Esophagus muscularis mucosa (tissue), 4 donors: ENCODE data around the gene TAX1BP3. TPM values are rescaled to one million over a fixed set of nuclear protein-coding genes. Genes with fewer than 3 reads are reported as not detected.
A peak's percentile ranks its signal among the peaks of the same experiment; 100 is the strongest.
"Not testable (repeated sequence)": the region's sequence is repeated elsewhere in the genome, so short reads cannot be mapped to it uniquely, and the experiment has no call there.

Source experiments
- DNase-seq: peaks from one replicate; pipeline ENCODE4 v3.0.0-alpha.2; 2017; ENCODE audit errors: extremely low spot score
- H3K27ac ChIP-seq, 4 donors: fragments of 200-600 bp; sonication (generic); replicated peaks in 1 of 4; 1 replicate in 3 of 4; 2 replicates in 1 of 4; pipeline ENCODE4 v1.5.1; 2016 to 2019; ENCODE audit warnings: mild to moderate bottlenecking in 1 of 4
- H3K27me3 ChIP-seq, 4 donors: fragments of 200-600 bp; sonication (generic); one replicate each; pipeline versions ENCODE4 v1.5.1 to v1.6.0; 2016 to 2019
- H3K36me3 ChIP-seq, 4 donors: fragments of 200-600 bp; sonication (generic); one replicate each; pipeline ENCODE4 v1.5.1; 2016 to 2019
- H3K4me1 ChIP-seq, 4 donors: fragments of 200-600 bp; sonication (generic); one replicate each; pipeline ENCODE4 v1.5.1; 2016 to 2019
- H3K4me3 ChIP-seq, 4 donors: fragments of 200-600 bp; sonication (generic); 1 replicate in 2 of 4; 2 replicates in 2 of 4; pipeline ENCODE4 v1.5.1; 2016 to 2019; ENCODE audit warnings: mild to moderate bottlenecking in 4 of 4, moderate library complexity in 1 of 4
- H3K9me3 ChIP-seq, 4 donors: fragments of 200-600 bp; sonication (generic); 1 replicate in 3 of 4; 2 replicates in 1 of 4; pipeline ENCODE4 v1.5.1; 2016 to 2019
- EP300 ChIP-seq: sonication (generic); formaldehyde crosslinking; IDR thresholded peaks from one replicate; pipeline ENCODE4 v1.6.1; 2017; ENCODE audit warnings: antibody characterized with exemption
- POLR2A ChIP-seq: fragments of 450-650 bp; IDR thresholded peaks from one replicate; pipeline ENCODE4 v1.6.1; 2017; ENCODE audit warnings: antibody characterized with exemption, moderate library complexity, mild to moderate bottlenecking, low read depth
- POLR2AphosphoS5 ChIP-seq, 2 donors: sonication (generic); formaldehyde crosslinking; IDR thresholded peaks; one replicate each; pipeline ENCODE4 v1.6.1; 2017; ENCODE audit warnings: antibody characterized with exemption in 2 of 2
- WGBS: methylation state at CpG from one replicate; pipeline ENCODE4 v1.1.5; 2018; 5-methylcytosine and 5-hydroxymethylcytosine counted together
- intact Hi-C: fragments of 100-400 bp; cut with DNase I; formaldehyde crosslinking; loops from one replicate; pipeline ENCODE4 v1.15.1; 2023
- total RNA-seq, 4 donors: library from RNA; depleted of rRNA; stranded (reverse); fragments of >200 nt; gene quantifications; one replicate each; pipeline versions ENCODE4 v1.1.0 to v1.2.1, GENCODE V29; 2016
- TF ChIP-seq, protein P1 (sequence below), 3 experiments: fragments of 200-600 bp in 2 of 3; fragments of 450-650 bp in 1 of 3; sonication (generic) in 2 of 3; IDR thresholded peaks; one replicate each; pipeline ENCODE4 v1.5.1; 2017 to 2019; ENCODE audit warnings: antibody characterized with exemption in 3 of 3, mild to moderate bottlenecking in 2 of 3, moderate library complexity in 1 of 3

The TAX1BP3 gene
- total RNA-seq, 4 donors from 2014 or later, result 98.0 to 175 (median 115) TPM

- WGBS, result 88% methylated on average over 20 of the region's 20 CpGs
- TF ChIP-seq POLR2AphosphoS5 (IDR thresholded peaks at IDR 0.05) (no peak), POLR2A (no peak), EP300 (no peak)
- Histone ChIP-seq H3K4me1 (peaks cover 0 to 10% (median 0%) of the 10 kb centered on the region in 4 donors), H3K4me3 (no peak overlapping the region), H3K36me3 (no peaks in the 10 kb centered on the region), H3K27me3 (no peaks in the 10 kb centered on the region), H3K27ac (no peak overlapping the region), H3K9me3 (no peaks in the 10 kb centered on the region)
- no peak for DNase-seq
- intact Hi-C loops, result no loop called here
Measured at GRCh38 chr17:3704931-3705717, 36.7 kb upstream of the TAX1BP3 start.

DNA sequence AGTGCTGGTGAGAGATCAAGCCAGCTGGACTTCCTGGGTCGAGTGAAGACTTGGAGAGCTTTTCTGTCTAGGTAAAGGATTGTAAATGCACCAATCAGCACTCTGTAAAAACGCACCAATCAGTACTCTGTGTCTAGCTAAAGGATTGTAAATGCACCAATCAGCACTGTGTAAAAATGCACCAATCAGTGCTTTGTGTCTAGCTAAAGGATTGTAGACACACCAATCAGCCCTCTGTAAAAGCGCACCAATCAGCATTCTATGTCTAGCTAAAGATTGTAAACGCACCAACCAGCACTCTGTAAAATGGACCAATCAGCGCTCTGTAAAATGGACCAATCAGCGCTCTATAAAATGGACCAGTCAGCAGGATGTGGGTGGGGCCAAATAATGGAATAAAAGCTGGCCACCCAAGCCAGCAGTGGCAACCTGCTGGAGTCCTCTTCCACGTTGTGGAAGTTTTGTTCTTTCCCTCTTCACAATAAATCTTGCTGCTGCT is 33.7 kb upstream of the TAX1BP3 start:
- H3K36me3 ChIP-seq, H3K4me1 ChIP-seq, H3K4me3 ChIP-seq, intact Hi-C loops, H3K27me3 ChIP-seq, H3K27ac ChIP-seq, DNase-seq: not testable (repeated sequence)
- WGBS, result 85% methylated on average over 7 of the region's 7 CpGs
- peaks cover 0 to 11% (median 5%) of the 10 kb centered on the region in 4 donors for H3K9me3 ChIP-seq

DNA sequence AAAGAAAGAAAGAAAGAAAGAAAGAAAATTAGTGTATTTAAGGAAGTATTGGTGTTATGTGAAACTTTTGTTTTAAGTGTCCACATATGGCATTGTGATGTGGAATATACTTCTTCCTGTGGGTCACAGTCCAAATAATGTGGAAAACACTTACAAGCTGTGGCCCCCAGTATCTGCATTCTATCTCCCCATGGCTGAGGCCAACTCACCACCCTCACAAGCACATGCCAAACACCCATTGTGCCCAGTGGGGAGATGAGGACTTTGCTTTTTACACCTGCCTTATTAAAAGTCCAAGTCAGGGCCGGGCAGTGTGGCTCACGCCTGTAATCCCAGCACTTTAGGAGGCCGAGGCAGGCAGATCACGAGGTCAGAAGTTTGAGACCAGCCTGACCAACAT is 31.6 kb upstream of the TAX1BP3 start:
- 88% methylated on average over 4 of the region's 4 CpGs for WGBS
- DNase-seq, result no peak
- no peaks in the 10 kb centered on the region for H3K36me3 ChIP-seq
- no peak overlapping the region for H3K4me3 ChIP-seq
- no peak overlapping the region for H3K27ac ChIP-seq
- TF ChIP-seq POLR2A, result no peak
- TF ChIP-seq, protein P1, sequence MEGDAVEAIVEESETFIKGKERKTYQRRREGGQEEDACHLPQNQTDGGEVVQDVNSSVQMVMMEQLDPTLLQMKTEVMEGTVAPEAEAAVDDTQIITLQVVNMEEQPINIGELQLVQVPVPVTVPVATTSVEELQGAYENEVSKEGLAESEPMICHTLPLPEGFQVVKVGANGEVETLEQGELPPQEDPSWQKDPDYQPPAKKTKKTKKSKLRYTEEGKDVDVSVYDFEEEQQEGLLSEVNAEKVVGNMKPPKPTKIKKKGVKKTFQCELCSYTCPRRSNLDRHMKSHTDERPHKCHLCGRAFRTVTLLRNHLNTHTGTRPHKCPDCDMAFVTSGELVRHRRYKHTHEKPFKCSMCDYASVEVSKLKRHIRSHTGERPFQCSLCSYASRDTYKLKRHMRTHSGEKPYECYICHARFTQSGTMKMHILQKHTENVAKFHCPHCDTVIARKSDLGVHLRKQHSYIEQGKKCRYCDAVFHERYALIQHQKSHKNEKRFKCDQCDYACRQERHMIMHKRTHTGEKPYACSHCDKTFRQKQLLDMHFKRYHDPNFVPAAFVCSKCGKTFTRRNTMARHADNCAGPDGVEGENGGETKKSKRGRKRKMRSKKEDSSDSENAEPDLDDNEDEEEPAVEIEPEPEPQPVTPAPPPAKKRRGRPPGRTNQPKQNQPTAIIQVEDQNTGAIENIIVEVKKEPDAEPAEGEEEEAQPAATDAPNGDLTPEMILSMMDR (IDR thresholded peaks at IDR 0.05), result no peak
- TF ChIP-seq POLR2AphosphoS5 (IDR thresholded peaks at IDR 0.05), result no peak
- no peak for TF ChIP-seq EP300
- H3K9me3 ChIP-seq, result peaks cover 0 to 11% (median 5%) of the 10 kb centered on the region in 4 donors
- H3K4me1 ChIP-seq, result peaks cover 14 to 19% (median 17%) of the 10 kb centered on the region in 4 donors
- H3K27me3 ChIP-seq, result peaks cover 0 to 31% (median 17%) of the 10 kb centered on the region in 4 donors
- intact Hi-C loops, result no loop called here

- no peak for TF ChIP-seq POLR2A
- TF ChIP-seq, protein P1 (IDR thresholded peaks at IDR 0.05), result no peak
- no peak for TF ChIP-seq POLR2AphosphoS5 (IDR thresholded peaks at IDR 0.05)
- no peak for TF ChIP-seq EP300
Measured at GRCh38 chr17:3698139-3698538, 29.8 kb upstream of the TAX1BP3 start.

DNA sequence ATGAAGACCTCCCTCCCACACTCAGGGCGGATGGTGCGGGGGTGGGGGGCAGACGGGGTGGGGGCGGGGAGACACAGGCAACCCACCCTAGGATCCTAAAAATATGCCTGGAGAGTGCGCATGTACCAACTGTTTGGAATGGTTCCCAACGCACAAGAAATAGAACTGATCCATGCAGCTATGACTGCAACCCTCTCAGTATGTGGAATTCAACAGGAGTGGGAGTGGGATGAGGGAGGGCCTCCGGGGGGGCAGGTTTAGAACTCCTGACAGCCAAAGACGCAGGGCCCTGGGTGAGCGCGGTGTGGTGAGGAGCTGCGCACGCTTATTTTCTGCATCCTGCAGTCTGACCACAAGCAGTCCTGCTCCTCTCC is 28.7 kb upstream of the TAX1BP3 start:
- peaks cover 0 to 57% (median 30%) of the 10 kb centered on the region in 4 donors for H3K27me3 ChIP-seq
- H3K9me3 ChIP-seq, result peaks cover 0 to 11% (median 5%) of the 10 kb centered on the region in 4 donors
- H3K36me3 ChIP-seq, result no peaks in the 10 kb centered on the region
- no peak for DNase-seq
- no peak for TF ChIP-seq EP300
- H3K4me3 ChIP-seq, result no peak overlapping the region
- intact Hi-C loops, result no loop called here
- WGBS, result 57% methylated on average over 9 of the region's 12 CpGs
- H3K4me1 ChIP-seq, result peaks cover 18 to 23% (median 21%) of the 10 kb centered on the region in 4 donors
- H3K27ac ChIP-seq, result no peak overlapping the region

More at GRCh38 chr17:3698139-3698538, 29.8 kb upstream of the TAX1BP3 start:
- H3K27ac ChIP-seq, result no peak overlapping the region
- WGBS, result 82% methylated on average over 2 of the region's 4 CpGs
- peaks cover 18 to 23% (median 21%) of the 10 kb centered on the region in 4 donors for H3K4me1 ChIP-seq
- intact Hi-C loops, result no loop called here
- H3K36me3 ChIP-seq, result no peaks in the 10 kb centered on the region
- H3K4me3 ChIP-seq, result no peak overlapping the region
- no peak for DNase-seq
- H3K27me3 ChIP-seq, result peaks cover 0 to 49% (median 30%) of the 10 kb centered on the region in 4 donors
- H3K9me3 ChIP-seq, result peaks cover 0 to 11% (median 5%) of the 10 kb centered on the region in 4 donors

- Histone ChIP-seq H3K36me3 (no peaks in the 10 kb centered on the region), H3K27me3 (peaks cover 0 to 69% (median 31%) of the 10 kb centered on the region in 4 donors), H3K4me3 (peak within 1 kb of the TSS; percentile 51 to 58 (median 55)), H3K9me3 (peaks cover 0 to 11% (median 5%) of the 10 kb centered on the region in 4 donors), H3K4me1 (peaks cover 18 to 23% (median 21%) of the 10 kb centered on the region in 4 donors), H3K27ac (no peak within 1 kb of the TSS)
- intact Hi-C loops, result no loop called here
- 2% methylated on average over 15 of the region's 65 CpGs for WGBS
- no peak for DNase-seq
- TF ChIP-seq, protein P1 (IDR thresholded peaks at IDR 0.05), result no peak
- TF ChIP-seq EP300 (no peak), POLR2A (no peak), POLR2AphosphoS5 (IDR thresholded peaks at IDR 0.05) (no peak)
Measured at GRCh38 chr17:3695723-3696411, 27.5 kb upstream of the TAX1BP3 start, which contains the start of gene P2RX5. Gene P2RX5, minus strand, starts transcription at chr17:3696155. Its CDS starts 150 bp downstream, at chr17:3696005.
